ENCODE measurements around the gene HOXA5.

Gene HOXA5

GRCh38 chr7:27105301-27106031, 38.0 kb downstream of the HOXA5 start:
- Histone ChIP-seq H3K4me1 (ENCODE audit: low read depth, poor library complexity, severe bottlenecking) (no peaks in the 10 kb centered on the region), H3K36me3 (ENCODE audit: insufficient read depth) (no peaks in the 10 kb centered on the region), H3K4me2 (no peak overlapping the region), H3K79me2 (ENCODE audit: insufficient read depth, low read depth) (no peaks in the 10 kb centered on the region), H3K9ac (no peak overlapping the region), H3K4me3 (IDR thresholded peaks at IDR 0.05; ENCODE audit: insufficient read depth, low read depth, low read length) (no peak overlapping the region), H3K27me3 (ENCODE audit: insufficient read depth, low read depth) (no peaks in the 10 kb centered on the region), H4K20me1 (ENCODE audit: insufficient read depth) (no peaks in the 10 kb centered on the region), H2AFZ (ENCODE audit: low read depth) (no peak overlapping the region), H3K27ac (no peak overlapping the region)
- no peak for TF ChIP-seq CTCF (conservative IDR thresholded peaks at IDR 0.05; ENCODE audit: low read depth, low read length)

- Histone ChIP-seq H4K20me1 (ENCODE audit: insufficient read depth) (no peaks in the 10 kb centered on the region; the same call in 1 of the 2 replicates), H3K79me2 (ENCODE audit: insufficient read depth, low read depth) (no peaks in the 10 kb centered on the region), H2AFZ (ENCODE audit: low read depth) (no peak overlapping the region), H3K4me1 (ENCODE audit: low read depth, poor library complexity, severe bottlenecking) (no peaks in the 10 kb centered on the region), H3K4me2 (no peak overlapping the region), H3K36me3 (ENCODE audit: insufficient read depth) (no peaks in the 10 kb centered on the region), H3K4me3 (IDR thresholded peaks at IDR 0.05; ENCODE audit: insufficient read depth, low read depth, low read length) (no peak overlapping the region), H3K27me3 (ENCODE audit: insufficient read depth, low read depth) (no peaks in the 10 kb centered on the region), H3K9ac (no peak overlapping the region), H3K27ac (no peak overlapping the region)
- no peak for TF ChIP-seq CTCF (conservative IDR thresholded peaks at IDR 0.05; ENCODE audit: low read depth, low read length)
Observed at GRCh38 chr7:27104341-27105058, 39.0 kb downstream of the HOXA5 start.

DNA sequence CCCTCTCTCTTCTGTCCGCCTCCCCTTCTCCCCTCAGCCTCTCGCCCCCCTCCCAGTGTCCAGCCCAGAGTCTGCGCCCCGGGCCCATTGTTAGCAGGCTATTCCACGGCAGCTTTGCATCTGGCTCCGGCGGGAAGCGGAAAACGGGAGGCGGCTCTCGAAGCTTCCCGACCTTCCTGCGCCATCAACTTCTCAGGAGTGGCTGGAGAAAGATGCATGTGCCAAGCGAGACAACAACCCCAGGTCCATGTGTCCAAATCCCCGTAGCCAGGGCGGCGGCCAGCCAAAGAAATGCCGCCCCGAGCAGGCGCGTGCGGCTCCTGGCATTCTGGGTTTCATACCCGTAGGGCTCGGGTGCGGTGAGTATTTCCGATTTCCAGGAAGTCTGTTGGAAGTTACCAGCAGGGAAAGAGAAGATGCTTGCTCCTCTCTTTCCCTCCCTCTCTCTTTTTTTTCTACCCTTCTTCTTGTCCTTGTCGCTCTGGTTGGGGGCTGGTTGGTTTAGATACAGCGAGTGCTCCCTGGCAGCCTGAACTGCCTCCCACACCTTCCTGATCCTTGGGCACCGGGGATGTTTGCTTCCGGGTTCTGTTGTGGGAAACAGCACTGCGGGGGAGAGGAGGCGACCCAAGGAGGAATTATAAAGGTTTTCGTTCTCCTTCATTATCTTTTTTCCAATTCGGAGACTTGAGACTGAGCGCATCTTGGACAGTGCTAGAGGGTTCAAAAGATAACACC, 39.8 kb downstream of the HOXA5 start:
- Histone ChIP-seq H3K4me3 (IDR thresholded peaks at IDR 0.05; ENCODE audit: insufficient read depth, low read depth, low read length) (no peak overlapping the region), H3K27me3 (ENCODE audit: insufficient read depth, low read depth) (no peaks in the 10 kb centered on the region), H3K36me3 (ENCODE audit: insufficient read depth) (no peaks in the 10 kb centered on the region)

More for the DNA sequence above, 39.8 kb downstream of the HOXA5 start:
- Histone ChIP-seq H3K27ac (no peak overlapping the region), H3K9ac (no peak overlapping the region), H2AFZ (ENCODE audit: low read depth) (no peak overlapping the region), H4K20me1 (ENCODE audit: insufficient read depth) (no peaks in the 10 kb centered on the region; the same call in 1 of the 2 replicates), H3K4me1 (ENCODE audit: low read depth, poor library complexity, severe bottlenecking) (no peaks in the 10 kb centered on the region), H3K4me2 (no peak overlapping the region), H3K79me2 (ENCODE audit: insufficient read depth, low read depth) (peaks cover 3% of the 10 kb centered on the region; the same call in 1 of the 2 replicates)
- no peak for TF ChIP-seq CTCF (conservative IDR thresholded peaks at IDR 0.05; ENCODE audit: low read depth, low read length)

Measured in KMS-11 (cell line).